ENCODE results near the gene AKR1D1. TPM values are rescaled to one million over a fixed set of nuclear protein-coding genes. Genes with fewer than 3 reads are reported as not detected.

The AKR1D1 gene
- polyA plus RNA-seq, 2 of the 4 experiments (the other 2 are of a cell fraction), result 0.06 TPM; not detected in 1

DNA sequence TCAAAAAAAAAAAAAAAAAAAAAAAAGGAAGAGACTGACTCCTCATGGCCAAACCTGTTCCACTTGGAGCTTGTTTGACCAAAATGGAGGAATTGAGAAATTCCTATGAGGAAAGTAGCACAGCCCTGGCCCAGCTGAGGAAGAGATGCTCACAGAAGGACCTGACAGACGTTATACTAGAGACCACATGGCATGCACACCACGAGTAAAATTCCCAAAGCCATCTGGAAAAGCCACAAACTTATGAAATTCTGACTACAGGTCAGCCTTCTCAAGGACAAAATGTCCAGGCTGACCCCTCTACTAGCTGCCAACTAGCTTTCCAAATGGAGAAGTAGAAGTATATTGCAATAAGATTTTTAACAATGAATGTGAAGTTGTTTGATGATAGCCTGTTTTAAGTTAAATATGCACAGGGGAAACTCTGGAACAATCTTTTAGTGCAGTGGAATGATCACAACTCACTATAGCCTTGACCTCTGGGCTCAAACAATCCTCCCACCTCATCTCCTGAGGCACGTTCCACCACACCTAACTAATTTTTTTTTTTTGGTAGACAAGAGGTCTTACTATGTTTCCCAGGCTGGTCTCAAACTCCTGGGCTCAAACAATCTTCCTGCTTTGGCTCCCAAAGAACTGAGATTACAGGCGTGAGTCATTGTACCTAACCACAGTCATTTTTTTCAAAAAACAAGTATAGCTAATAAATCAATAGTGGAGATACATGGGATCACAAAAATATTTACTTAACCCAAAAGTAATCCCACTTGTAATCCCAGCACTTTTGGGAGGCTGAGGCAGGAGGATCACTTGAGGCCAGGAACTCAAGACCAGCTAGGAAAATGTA lies 75.7 kb downstream of the AKR1D1 start:
- WGBS (ENCODE audit: missing lambda C conversion rate), result 21% methylated on average over 4 of the region's 4 CpGs
- H3K4me2 ChIP-seq, result no peak overlapping the region
- H3K4me1 ChIP-seq, result no peaks in the 10 kb centered on the region
- TF ChIP-seq POLR2A (IDR thresholded peaks at IDR 0.05; ENCODE audit: low read length), result no peak
- TF ChIP-seq JUNB (IDR thresholded peaks at IDR 0.05), result no peak
- TF ChIP-seq, protein P1, sequence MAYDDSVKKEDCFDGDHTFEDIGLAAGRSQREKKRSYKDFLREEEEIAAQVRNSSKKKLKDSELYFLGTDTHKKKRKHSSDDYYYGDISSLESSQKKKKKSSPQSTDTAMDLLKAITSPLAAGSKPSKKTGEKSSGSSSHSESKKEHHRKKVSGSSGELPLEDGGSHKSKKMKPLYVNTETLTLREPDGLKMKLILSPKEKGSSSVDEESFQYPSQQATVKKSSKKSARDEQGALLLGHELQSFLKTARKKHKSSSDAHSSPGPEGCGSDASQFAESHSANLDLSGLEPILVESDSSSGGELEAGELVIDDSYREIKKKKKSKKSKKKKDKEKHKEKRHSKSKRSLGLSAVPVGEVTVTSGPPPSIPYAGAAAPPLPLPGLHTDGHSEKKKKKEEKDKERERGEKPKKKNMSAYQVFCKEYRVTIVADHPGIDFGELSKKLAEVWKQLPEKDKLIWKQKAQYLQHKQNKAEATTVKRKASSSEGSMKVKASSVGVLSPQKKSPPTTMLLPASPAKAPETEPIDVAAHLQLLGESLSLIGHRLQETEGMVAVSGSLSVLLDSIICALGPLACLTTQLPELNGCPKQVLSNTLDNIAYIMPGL (CRISPR knock-in tag; IDR thresholded peaks at IDR 0.05; ENCODE audit: borderline replicate concordance), result no peak
- TF ChIP-seq ZSCAN20 (CRISPR knock-in tag; IDR thresholded peaks at IDR 0.05), result no peak
- no peak for TF ChIP-seq RAD21 (conservative IDR thresholded peaks at IDR 0.05 in 1 of 2, IDR thresholded peaks at IDR 0.05 in 1 of 2)
- no peak for TF ChIP-seq MAFK (IDR thresholded peaks at IDR 0.05; ENCODE audit: partially characterized antibody)
- TF ChIP-seq, protein P2, sequence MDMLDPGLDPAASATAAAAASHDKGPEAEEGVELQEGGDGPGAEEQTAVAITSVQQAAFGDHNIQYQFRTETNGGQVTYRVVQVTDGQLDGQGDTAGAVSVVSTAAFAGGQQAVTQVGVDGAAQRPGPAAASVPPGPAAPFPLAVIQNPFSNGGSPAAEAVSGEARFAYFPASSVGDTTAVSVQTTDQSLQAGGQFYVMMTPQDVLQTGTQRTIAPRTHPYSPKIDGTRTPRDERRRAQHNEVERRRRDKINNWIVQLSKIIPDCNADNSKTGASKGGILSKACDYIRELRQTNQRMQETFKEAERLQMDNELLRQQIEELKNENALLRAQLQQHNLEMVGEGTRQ (IDR thresholded peaks at IDR 0.05), result no peak
- no peak for TF ChIP-seq MAZ (IDR thresholded peaks at IDR 0.05; ENCODE audit: borderline replicate concordance, low read depth, low read length)
- no peak for TF ChIP-seq EP300 (IDR thresholded peaks at IDR 0.05)
- TF ChIP-seq EHF (CRISPR knock-in tag; IDR thresholded peaks at IDR 0.05), result no peak
- TF ChIP-seq MYC (IDR thresholded peaks at IDR 0.05; ENCODE audit: borderline replicate concordance, low read length), result no peak
- TF ChIP-seq, protein P3, sequence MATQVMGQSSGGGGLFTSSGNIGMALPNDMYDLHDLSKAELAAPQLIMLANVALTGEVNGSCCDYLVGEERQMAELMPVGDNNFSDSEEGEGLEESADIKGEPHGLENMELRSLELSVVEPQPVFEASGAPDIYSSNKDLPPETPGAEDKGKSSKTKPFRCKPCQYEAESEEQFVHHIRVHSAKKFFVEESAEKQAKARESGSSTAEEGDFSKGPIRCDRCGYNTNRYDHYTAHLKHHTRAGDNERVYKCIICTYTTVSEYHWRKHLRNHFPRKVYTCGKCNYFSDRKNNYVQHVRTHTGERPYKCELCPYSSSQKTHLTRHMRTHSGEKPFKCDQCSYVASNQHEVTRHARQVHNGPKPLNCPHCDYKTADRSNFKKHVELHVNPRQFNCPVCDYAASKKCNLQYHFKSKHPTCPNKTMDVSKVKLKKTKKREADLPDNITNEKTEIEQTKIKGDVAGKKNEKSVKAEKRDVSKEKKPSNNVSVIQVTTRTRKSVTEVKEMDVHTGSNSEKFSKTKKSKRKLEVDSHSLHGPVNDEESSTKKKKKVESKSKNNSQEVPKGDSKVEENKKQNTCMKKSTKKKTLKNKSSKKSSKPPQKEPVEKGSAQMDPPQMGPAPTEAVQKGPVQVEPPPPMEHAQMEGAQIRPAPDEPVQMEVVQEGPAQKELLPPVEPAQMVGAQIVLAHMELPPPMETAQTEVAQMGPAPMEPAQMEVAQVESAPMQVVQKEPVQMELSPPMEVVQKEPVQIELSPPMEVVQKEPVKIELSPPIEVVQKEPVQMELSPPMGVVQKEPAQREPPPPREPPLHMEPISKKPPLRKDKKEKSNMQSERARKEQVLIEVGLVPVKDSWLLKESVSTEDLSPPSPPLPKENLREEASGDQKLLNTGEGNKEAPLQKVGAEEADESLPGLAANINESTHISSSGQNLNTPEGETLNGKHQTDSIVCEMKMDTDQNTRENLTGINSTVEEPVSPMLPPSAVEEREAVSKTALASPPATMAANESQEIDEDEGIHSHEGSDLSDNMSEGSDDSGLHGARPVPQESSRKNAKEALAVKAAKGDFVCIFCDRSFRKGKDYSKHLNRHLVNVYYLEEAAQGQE (IDR thresholded peaks at IDR 0.05), result no peak
- no peak for TF ChIP-seq FOSL2 (IDR thresholded peaks at IDR 0.05)
- TF ChIP-seq FOSL2 (CRISPR knock-in tag; IDR thresholded peaks at IDR 0.05), result no peak
- no peak for TF ChIP-seq GATA3 (IDR thresholded peaks at IDR 0.05; ENCODE audit: borderline replicate concordance)
- TF ChIP-seq SMC3 (IDR thresholded peaks at IDR 0.05), result no peak
- TF ChIP-seq RNF2 (IDR thresholded peaks at IDR 0.05; ENCODE audit: borderline replicate concordance, low read depth), result no peak
- TF ChIP-seq HEYL (CRISPR knock-in tag; IDR thresholded peaks at IDR 0.05), result no peak
- ChIA-PET CTCF (interaction anchor here (0.7 to 2.1 kb wide), 4 partner anchors 9 to 219 kb away, joined by 3 to 6 read pairs (median 4); no protein-coding TSS in a partner anchor), POLR2A (interaction anchor here (0.6 kb wide), 1 partner anchor 16 kb away, joined by 4 read pairs; no protein-coding TSS in a partner anchor)
- H3K27ac ChIP-seq, result no peak overlapping the region
- H3K9me3 ChIP-seq, result no peaks in the 10 kb centered on the region
- DNase-seq (ENCODE audit: low read depth in 1 of 2, low spot score in 1 of 2) (no peak), ATAC-seq (no peak), FAIRE-seq (no peak)
- H3K4me3 ChIP-seq, result no peak overlapping the region

DNA sequence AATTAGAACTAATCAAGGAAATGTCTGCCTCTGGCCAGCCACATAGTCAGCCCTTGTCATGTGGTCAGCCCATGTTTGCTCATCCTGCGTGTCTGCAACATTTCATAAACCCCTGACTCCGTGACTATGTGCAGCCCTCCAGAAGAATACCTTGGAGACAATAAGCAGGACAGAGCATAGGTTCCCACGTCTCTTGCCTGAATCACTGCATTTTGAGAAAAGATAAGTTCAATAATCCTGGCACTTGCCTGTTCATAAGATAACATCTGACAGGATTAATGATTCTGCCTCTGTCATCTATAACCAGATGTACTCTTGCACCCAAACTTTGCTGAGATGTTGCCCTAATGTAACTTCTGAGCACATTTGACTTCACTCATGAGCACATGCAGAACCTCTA lies 78.4 kb downstream of the AKR1D1 start:
- FAIRE-seq (no peak), ATAC-seq (no peak), DNase-seq (ENCODE audit: low read depth in 1 of 2, low spot score in 1 of 2) (no peak)
- Histone ChIP-seq H3K27ac (no peak overlapping the region), H3K4me1 (no peaks in the 10 kb centered on the region), H3K9me3 (no peaks in the 10 kb centered on the region), H3K4me2 (no peak overlapping the region), H3K4me3 (no peak overlapping the region)
- ChIA-PET CTCF (no interaction called here), POLR2A (no interaction called here)
- 50% methylated on average over 3 of the region's 3 CpGs for WGBS (ENCODE audit: missing lambda C conversion rate)
- TF ChIP-seq MAFK (IDR thresholded peaks at IDR 0.05; ENCODE audit: partially characterized antibody) (no peak), ZSCAN20 (CRISPR knock-in tag; IDR thresholded peaks at IDR 0.05) (no peak), RFX5 (IDR thresholded peaks at IDR 0.05) (no peak), ZC3H11A (IDR thresholded peaks at IDR 0.05) (no peak), GATA3 (IDR thresholded peaks at IDR 0.05; ENCODE audit: borderline replicate concordance) (no peak), RNF2 (IDR thresholded peaks at IDR 0.05; ENCODE audit: borderline replicate concordance, low read depth) (no peak), ZFP36 (IDR thresholded peaks at IDR 0.05; ENCODE audit: borderline replicate concordance, partially characterized antibody) (no peak), CEBPB (IDR thresholded peaks at IDR 0.05) (no peak), MYC (IDR thresholded peaks at IDR 0.05; ENCODE audit: borderline replicate concordance, low read length) (no peak), EP300 (IDR thresholded peaks at IDR 0.05) (no peak), SREBF2 (IDR thresholded peaks at IDR 0.05) (no peak), FOXS1 (CRISPR knock-in tag; IDR thresholded peaks at IDR 0.05) (no peak), KDM1A (IDR thresholded peaks at IDR 0.05; ENCODE audit: low read depth) (no peak), PHF8 (IDR thresholded peaks at IDR 0.05; ENCODE audit: borderline replicate concordance, low read depth) (no peak), ZNF302 (CRISPR knock-in tag; IDR thresholded peaks at IDR 0.05) (no peak)
- TF ChIP-seq, protein P4, sequence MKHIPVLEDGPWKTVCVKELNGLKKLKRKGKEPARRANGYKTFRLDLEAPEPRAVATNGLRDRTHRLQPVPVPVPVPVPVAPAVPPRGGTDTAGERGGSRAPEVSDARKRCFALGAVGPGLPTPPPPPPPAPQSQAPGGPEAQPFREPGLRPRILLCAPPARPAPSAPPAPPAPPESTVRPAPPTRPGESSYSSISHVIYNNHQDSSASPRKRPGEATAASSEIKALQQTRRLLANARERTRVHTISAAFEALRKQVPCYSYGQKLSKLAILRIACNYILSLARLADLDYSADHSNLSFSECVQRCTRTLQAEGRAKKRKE (CRISPR knock-in tag; IDR thresholded peaks at IDR 0.05; ENCODE audit: low read depth), result no peak
- TF ChIP-seq, protein P5, sequence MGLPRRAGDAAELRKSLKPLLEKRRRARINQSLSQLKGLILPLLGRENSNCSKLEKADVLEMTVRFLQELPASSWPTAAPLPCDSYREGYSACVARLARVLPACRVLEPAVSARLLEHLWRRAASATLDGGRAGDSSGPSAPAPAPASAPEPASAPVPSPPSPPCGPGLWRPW (IDR thresholded peaks at IDR 0.05), result no peak
